ENCODE results near the gene NFIC.
"Not testable (repeated sequence)": the region's sequence is repeated elsewhere in the genome, so short reads cannot be mapped to it uniquely, and the experiment has no call there.

Gene NFIC

GRCh38 chr19:3374369-3375112 is 8.2 kb downstream of the NFIC start:
- ATAC-seq = peak; percentile 14

GRCh38 chr19:3375221-3376090 is 9.1 kb downstream of the NFIC start:
- ATAC-seq = peak; percentile 83
- TF ChIP-seq PATZ1 (CRISPR knock-in tag; IDR thresholded peaks at IDR 0.05; ENCODE audit: borderline replicate concordance) (peak; percentile 91), BACH2 (CRISPR knock-in tag; IDR thresholded peaks at IDR 0.05; ENCODE audit: borderline replicate concordance) (no peak), TSHZ2 (CRISPR knock-in tag; IDR thresholded peaks at IDR 0.05) (peak; percentile 67; the same call in 1 of the 2 replicates), TCF4 (CRISPR knock-in tag; IDR thresholded peaks at IDR 0.05; ENCODE audit: borderline replicate concordance) (peak; percentile 73), ZNF8 (CRISPR knock-in tag; IDR thresholded peaks at IDR 0.05) (no peak)

More at GRCh38 chr19:3374369-3375112, 8.2 kb downstream of the NFIC start:
- peak; percentile 85; the same call in 1 of the 2 replicates for TF ChIP-seq ZNF70 (CRISPR knock-in tag; IDR thresholded peaks at IDR 0.05)
- no peak for TF ChIP-seq ZFP30 (CRISPR knock-in tag; IDR thresholded peaks at IDR 0.05)
- peak; percentile 100 for TF ChIP-seq ZFP3 (CRISPR knock-in tag; IDR thresholded peaks at IDR 0.05)
- no peak for TF ChIP-seq SNAI2 (CRISPR knock-in tag; IDR thresholded peaks at IDR 0.05)

GRCh38 chr19:3376091-3376455 is 9.7 kb downstream of the NFIC start:
- not testable (repeated sequence) for ATAC-seq

- no peak for ATAC-seq
- peak; percentile 22; the same call in 1 of the 2 replicates for TF ChIP-seq TCF4 (CRISPR knock-in tag; IDR thresholded peaks at IDR 0.05; ENCODE audit: borderline replicate concordance)
- no peak for TF ChIP-seq ESRRG (CRISPR knock-in tag; IDR thresholded peaks at IDR 0.05)
Measured at GRCh38 chr19:3378352-3379150, 12.2 kb downstream of the NFIC start.

- TF ChIP-seq GLIS3 (CRISPR knock-in tag; IDR thresholded peaks at IDR 0.05) = no peak
- TF ChIP-seq OSR1 (CRISPR knock-in tag; IDR thresholded peaks at IDR 0.05) = no peak
- no peak for TF ChIP-seq SNAI2 (CRISPR knock-in tag; IDR thresholded peaks at IDR 0.05)
Measured at GRCh38 chr19:3380829-3381228, 14.4 kb downstream of the NFIC start.

GRCh38 chr19:3381701-3382372 is 15.5 kb downstream of the NFIC start:
- TF ChIP-seq PATZ1 (CRISPR knock-in tag; IDR thresholded peaks at IDR 0.05; ENCODE audit: borderline replicate concordance) (no peak), CREB5 (CRISPR knock-in tag; IDR thresholded peaks at IDR 0.05; ENCODE audit: low read depth) (no peak), TSHZ2 (CRISPR knock-in tag; IDR thresholded peaks at IDR 0.05) (no peak), ISL1 (CRISPR knock-in tag; IDR thresholded peaks at IDR 0.05) (no peak)
- no peak for ATAC-seq

More at GRCh38 chr19:3380829-3381228, 14.4 kb downstream of the NFIC start:
- no peak for ATAC-seq
